ENCODE results near the gene PHACTR1.

DNA sequence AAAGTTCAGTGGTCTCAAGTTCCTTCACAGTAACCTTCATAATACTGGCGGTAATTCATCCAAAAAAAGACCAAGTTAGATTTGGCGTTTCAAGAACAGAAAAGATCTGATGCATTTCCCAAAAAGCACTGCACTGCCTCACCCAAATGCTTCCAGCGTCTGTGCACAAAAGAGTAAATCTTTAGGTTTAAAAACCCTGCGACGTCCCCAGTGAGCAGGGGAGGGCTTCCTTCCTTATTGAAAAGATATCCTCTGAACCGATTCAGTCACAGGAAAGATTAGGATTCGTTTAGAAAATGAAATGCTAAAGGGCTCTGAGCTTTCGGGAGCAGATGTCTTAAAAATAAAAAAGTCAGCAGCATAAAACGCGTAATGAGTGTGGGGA, 611.1 kb downstream of the PHACTR1 start:
- TF ChIP-seq CTCF (IDR thresholded peaks at IDR 0.05; ENCODE audit: low read depth, low read length) (no peak), EZH2phosphoT487 (IDR thresholded peaks at IDR 0.05; ENCODE audit: low read depth) (no peak)

Measured in OCI-LY3 (cell line).